GM19438 (cell line): ENCODE measurements around the gene SEMA5A.

Source experiments
- ATAC-seq: cut with Tn5 transposase; IDR thresholded peaks from one replicate; pipeline ENCODE4 v1.9.1; 2021; ENCODE audit warnings: low read depth; ENCODE audit not compliant: unreplicated experiment

SEMA5A gene

GRCh38 chr5:9483243-9483642 is 62.6 kb downstream of the SEMA5A start:
- ATAC-seq = no peak

- ATAC-seq = no peak
Observed at GRCh38 chr5:9482381-9482780, 63.5 kb downstream of the SEMA5A start.

GRCh38 chr5:9480499-9480898 is 65.4 kb downstream of the SEMA5A start:
- no peak for ATAC-seq

GRCh38 chr5:9479990-9480389 is 65.9 kb downstream of the SEMA5A start:
- no peak for ATAC-seq

DNA sequence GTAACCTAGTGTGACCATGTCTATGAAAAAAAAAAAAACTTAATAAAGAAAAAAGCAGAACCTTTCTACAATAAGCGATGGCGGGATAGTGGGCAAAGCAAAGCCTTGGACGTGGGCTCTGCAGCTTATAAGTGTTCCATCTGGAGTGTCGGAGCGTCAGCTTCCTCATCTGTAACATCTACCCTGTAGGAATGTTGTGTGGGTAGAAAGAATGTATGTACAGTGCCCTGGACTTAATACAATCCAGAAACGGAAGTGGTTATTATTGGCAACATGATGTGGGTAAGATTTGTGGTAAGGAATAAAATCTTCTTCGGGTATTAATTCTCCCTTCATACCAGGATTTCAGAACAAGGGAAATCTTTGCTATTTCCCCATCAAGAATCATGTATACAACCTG is 66.5 kb downstream of the SEMA5A start:
- no peak for ATAC-seq

- no peak for ATAC-seq
Observed at GRCh38 chr5:9477537-9477936, 68.3 kb downstream of the SEMA5A start.

DNA sequence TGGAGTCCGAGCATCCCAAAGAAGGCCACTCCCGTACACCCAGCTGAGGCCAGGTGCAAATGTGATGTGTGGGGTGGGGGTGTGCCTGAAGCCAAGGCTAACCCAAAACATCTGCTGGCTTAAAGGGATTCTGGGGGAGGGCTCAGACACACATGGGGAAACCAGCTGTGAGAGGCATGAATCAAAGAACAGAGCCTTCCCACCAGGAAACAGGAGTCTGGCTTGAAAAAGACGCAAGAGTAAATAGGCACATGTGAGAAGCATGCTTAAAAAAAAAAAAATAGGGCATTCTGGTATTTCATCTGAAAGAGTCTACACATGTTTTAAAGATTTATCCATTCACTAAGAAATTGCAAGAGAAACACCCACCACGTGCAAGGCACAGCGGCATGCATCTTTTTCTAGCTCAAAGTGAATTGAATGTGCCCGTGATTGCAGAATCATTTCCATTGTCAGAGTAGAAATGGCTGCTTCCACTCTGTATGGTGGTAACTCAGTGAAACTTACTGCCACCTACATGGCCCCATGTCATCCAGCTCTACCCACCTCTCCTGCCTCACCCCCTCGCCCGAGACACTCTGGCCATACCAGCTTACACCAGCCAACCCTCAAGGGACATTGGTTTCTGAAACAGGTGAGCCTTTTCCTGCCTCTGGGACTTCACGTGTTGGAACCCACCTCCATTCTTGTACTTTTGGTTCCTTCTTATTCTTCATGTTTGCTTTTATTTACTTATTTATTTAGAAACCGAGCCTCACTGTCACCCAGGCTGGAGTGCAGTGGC is 71.5 kb downstream of the SEMA5A start:
- no peak for ATAC-seq

GRCh38 chr5:9473624-9474023 is 72.3 kb downstream of the SEMA5A start:
- no peak for ATAC-seq

- no peak for ATAC-seq
Observed at GRCh38 chr5:9470410-9470809, 75.5 kb downstream of the SEMA5A start.

DNA sequence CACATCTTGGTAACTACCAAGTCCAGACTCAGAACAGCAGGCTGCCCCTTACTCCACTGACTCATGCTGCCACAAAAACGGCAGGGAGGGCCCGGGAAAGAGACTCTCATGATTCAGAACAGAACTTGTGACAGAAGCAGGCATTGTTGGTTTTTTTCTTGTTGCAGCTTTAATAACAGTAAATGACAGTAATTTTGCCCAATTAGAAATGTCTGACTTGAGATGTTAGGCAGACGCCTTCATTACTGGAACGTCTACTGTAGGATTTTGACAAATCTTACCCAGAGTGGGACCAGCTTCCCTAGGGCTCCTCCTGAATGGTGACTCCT is 77.9 kb downstream of the SEMA5A start:
- no peak for ATAC-seq

GRCh38 chr5:9467199-9468059 is 78.4 kb downstream of the SEMA5A start:
- no peak for ATAC-seq

DNA sequence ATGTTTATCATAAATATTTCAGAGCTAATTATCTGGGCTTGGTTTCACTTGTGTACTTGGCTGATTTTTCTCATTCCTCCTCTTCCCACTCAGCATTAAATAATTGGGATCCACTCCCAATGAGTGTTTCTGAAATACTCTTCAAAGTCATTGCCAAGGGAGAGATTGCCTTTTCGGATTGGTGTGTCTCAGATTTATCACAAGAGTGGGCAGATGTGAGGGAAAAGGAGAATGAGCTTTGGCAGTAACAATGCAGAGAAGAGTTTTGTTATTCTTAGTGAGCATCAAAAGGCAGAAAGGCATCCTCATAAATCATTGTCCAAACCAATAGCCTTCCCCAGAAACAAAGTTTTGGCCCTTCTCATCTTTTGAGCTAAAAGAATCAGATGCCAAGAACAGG is 79.2 kb downstream of the SEMA5A start:
- ATAC-seq = no peak

DNA sequence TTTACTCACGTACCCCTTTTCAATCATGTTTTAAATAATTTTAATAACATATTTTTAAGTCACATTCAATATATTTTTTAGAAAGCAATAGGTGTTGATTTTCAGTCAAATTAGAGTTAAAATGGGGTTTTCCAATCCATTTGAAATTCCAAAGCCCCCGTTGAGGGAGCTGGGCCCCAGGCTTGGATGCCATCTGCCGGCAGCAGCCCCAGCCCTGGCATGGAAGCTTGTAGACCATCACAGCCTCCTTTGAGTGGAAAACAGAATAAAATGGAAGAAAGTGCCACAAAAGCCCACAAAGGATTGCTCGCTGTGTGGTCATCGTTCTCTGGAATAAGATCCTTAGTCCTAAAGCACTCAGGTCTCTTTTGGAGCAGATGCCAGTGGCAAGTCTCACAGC is 81.4 kb downstream of the SEMA5A start:
- no peak for ATAC-seq

DNA sequence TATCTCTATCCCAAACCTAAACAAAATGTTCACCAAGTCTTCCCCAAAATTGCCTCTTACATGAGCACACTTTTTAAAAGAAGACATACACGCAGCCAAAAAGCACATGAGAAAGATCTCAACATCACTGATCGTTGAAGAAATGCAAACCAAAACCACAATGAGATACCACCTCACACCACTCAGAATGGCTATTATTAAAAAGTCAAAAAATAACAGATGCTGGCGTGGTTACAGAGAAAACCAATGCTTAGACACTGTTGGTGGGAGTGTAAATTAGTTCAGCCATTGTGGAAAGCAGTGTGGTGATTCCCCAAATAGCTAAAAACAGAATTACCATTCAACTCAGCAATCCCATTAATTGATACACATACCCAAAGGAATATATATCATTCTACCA is 83.8 kb downstream of the SEMA5A start:
- ATAC-seq = no peak

GRCh38 chr5:9460885-9461645 is 84.8 kb downstream of the SEMA5A start:
- ATAC-seq = no peak

DNA sequence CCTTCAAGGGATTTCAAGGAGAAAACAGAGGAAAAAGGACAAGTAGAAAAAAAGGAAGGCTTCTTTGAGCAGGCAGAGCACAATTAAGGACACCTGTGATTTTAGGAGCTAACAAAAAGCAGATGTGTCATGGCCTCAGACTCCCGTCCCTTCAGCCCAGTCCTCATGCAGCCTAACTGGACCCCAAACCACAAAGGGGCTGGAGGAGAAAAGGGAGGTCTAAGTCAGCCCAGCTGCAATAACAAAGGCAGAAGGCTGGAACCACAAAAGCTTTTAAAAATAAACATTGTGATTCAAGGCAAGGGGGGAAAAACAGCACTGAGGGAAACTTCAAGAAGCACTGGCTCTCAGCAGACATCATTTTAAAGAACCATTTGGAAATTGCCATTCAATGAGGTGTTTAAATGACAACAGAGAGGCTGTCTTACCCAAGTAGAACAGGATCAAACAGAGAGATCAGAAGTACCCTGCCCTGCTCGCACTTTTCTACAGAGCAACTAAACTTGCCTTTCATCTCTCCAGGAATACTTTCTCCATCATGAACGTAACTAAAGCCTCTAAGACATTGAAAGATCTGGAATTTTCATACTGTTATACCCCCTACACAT is 89.3 kb downstream of the SEMA5A start:
- ATAC-seq = no peak

DNA sequence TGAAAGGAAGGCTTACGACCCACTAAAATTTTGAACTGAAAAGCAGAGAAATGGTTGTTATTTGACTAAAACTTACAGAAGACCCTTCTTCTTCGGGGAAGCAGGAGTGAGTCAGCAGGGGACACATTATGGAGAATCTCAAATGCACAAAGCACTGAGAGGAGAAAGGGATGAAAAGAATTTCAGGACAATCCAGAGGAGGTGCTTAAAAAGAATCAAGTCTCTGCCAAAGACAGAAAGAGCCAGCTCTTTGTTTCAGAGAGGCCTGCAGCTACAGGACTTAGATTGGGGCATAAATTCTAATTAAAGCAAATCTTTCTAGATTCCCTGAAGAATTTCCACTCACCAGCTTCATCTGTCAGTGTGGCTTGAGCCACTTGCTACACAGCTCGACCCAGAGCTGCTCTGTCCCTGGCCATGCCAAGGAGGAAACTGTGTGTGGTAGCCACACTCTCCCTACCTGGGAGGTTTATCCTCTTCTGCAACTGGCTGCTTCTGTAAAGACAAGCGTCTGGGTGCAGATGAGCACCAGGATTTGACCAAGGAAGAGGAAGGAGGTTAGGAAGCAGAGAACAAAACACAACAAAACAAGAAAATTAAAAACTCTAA is 89.9 kb downstream of the SEMA5A start:
- ATAC-seq = no peak

DNA sequence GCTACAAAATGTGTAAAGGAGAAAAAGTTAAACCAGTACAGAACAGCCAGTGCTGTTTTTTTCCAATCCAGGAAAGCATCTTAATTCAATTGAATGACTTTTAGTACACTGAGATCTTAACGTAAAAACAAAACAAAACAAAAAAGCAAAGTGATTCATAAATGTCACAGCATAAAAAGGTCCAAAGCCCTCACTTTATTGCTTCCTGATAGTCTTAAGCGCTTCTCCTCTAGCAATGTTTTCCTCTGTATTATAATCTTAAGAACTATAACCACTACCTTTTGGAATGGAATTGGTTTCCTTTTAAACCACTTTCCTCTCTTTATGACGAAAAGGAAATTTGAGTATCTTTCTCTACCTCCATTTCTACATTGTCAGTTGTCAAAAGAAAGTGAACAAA is 91.4 kb downstream of the SEMA5A start:
- no peak for ATAC-seq

DNA sequence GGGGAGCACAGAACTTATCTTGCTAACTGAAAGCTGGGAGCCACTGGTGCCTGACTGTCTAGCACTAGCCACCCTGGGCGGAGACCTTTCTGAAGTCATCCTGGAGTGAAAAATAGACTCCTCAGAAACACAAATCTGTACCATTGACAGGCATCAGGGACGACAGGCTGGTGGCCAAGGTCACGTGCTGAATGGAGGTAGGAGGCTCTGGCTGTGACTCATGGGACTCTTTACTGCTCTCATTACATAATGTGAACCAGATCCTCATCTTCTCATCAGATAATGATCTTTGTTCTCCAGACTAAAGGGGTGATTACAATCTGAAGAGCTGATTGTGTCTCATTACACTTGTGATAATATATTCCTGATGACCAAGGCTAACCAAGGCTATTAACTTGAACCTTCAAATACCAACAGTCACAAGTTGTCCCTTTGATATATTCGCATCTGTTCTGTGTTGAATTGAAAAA is 91.8 kb downstream of the SEMA5A start:
- no peak for ATAC-seq

DNA sequence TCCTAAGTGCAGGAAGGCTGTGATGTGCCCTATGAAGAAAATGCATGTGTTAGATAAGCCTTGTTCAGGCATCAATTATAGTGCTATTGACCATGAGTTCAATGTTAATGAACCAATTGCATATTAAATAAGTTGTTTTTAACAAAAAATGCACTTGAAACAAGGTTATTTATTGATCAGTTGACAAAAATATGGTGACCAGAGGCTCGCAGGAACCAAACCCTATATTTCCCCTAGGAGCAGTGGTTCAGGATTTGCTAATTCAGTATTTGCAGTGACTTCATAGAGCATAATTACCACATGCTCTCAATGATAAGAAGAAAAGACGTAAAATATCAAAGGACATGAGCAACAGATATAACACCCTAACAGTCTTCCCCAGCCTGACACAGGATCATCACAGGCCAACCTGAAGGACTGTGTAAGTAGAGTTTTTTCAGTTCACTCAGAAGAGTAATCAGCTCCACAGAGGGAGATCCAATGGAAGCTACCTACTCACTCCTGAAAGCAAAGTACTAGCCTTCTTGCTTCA is 92.3 kb downstream of the SEMA5A start:
- no peak for ATAC-seq
